Measurements from ENCODE around the gene MELTF. TPM values are rescaled to one million over a fixed set of nuclear protein-coding genes. Genes with fewer than 3 reads are reported as not detected.

MELTF gene
- polyA plus RNA-seq, 1 donor, result 2.6 TPM

GRCh38 chr3:197010556-197011351, 18.9 kb downstream of the MELTF start:
- DNase-seq, result no peak

DNA sequence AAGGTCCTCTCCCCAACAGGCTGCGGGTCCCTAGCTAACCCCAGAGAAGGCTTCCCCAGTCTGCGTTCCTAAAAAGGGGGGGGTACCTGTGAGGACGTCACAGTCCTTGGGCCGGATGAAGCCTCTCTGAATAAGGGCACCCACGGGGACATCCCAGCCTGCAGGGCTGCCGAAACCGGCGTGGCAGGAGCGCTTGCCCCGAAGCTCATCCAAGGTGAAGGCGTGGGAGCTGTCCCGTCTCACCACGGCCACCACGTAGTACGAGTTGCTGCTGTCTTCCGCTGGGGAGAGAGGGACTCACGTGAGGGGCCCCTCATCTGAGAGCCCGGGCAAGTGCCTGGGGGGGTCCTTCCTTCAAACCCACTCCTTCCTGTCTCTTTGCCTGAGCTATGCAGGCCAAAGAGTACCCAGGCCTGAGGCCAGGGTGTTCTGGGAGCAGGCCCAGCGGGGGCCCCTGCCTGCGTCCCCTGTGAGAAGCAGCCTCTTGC, 20.0 kb downstream of the MELTF start:
- no peak for DNase-seq

GRCh38 chr3:197008436-197009209, 21.0 kb downstream of the MELTF start:
- no peak for DNase-seq

GRCh38 chr3:197007953-197008352, 21.7 kb downstream of the MELTF start:
- DNase-seq, result no peak

- no peak for DNase-seq
Observed at GRCh38 chr3:197007296-197007940, 22.2 kb downstream of the MELTF start.

DNA sequence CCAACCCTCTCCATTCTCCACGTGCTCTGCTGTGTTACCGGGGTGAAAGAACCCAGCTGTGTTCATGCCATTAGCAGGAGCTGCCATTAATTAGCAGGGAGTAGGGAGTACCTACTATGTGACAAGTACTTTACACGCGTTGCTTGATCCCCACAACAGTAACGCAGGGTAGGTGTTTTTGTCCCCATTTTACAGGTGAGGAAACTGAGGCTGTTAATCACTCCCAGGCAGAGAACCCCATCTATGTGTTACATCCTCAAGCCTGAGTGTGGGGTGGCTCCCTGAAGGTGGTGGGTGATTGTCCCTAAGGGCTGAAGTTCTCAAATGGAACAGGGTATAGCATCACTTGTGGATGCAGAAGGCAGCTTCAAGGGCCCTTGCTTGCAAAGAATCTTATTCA, 22.8 kb downstream of the MELTF start:
- DNase-seq, result no peak

DNA sequence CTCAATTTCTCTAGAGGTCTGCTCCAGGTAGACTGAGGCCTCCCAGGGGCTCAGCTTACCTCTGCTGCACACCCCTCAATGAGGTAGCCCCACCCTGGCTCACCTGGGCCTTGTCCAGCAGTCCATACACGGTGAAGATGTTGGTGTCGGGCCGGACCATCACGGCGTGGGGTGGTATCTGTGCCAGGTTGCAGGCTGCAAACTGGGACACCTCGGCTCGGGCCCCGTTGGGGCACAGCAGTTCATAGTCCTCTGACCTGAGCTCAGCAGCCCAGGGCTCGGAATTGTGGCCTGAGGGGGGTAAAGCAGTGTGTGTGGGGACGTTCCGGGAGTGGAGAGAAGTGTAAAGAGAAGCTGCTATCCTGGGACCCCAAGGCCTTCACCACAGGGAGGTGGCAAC, 23.2 kb downstream of the MELTF start:
- no peak for DNase-seq

- DNase-seq, result no peak
Observed at GRCh38 chr3:197003461-197004385, 25.9 kb downstream of the MELTF start.

GRCh38 chr3:197002701-197003454, 26.7 kb downstream of the MELTF start:
- peak; percentile 75 for DNase-seq

DNA sequence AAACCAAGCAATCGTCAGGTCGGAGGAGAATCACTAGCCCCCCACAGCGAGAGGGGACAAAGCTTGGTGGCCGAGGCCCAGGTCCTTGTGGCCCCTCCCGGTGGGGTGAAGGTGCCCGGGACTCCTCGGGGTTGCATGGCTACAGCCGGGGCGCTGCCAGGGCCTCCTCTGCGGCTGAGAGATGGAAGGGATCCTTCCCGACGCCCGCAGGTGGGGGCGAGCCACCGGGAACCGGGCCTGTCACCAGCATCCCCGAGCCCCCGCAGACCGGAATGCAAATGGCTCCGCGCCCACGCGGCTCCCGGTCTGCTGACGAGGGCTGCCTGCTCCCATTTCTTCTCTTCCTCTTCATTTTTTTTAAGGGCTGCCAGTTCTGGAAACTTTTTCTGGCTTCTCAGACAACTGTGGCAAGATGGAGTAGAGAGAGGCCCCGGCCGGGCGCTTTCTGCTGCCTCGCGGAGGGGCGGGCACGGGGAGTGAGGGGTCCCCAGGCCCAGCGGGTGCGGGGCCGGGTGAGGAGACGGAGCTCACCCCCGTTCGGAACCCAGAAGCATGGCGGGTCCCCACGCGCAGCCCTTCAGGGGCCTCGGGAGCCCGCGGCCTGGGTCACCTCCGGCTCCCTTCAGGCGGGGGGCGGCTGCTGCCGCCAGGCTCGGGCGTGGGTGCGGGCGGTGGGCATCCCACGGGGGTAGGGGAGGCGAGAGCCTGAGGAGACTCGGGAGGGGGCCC, 27.5 kb downstream of the MELTF start:
- DNase-seq, result no peak

- DNase-seq, result no peak
Observed at GRCh38 chr3:197001106-197001971, 28.3 kb downstream of the MELTF start.

DNA sequence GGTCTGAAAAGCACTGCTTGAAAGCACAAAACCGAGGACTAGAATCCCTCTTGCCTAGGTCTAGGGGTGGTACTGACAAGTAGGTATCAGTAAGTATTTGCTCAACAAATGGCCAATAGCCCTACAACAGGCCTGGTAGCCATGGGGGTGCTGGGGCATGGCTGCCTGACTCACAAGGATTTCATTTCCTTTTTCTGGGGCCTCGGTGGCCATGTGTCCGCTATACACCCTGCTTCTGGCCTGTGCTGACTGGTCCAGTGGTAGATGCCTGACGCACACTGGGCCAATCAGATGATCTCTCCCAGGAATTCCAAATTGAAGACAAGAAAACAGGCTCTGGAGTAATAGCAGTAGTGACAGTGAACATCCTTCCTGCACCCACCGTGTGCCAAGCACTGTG, 29.4 kb downstream of the MELTF start:
- no peak for DNase-seq

GRCh38 chr3:196998966-196999760, 30.5 kb downstream of the MELTF start:
- no peak for DNase-seq

DNA sequence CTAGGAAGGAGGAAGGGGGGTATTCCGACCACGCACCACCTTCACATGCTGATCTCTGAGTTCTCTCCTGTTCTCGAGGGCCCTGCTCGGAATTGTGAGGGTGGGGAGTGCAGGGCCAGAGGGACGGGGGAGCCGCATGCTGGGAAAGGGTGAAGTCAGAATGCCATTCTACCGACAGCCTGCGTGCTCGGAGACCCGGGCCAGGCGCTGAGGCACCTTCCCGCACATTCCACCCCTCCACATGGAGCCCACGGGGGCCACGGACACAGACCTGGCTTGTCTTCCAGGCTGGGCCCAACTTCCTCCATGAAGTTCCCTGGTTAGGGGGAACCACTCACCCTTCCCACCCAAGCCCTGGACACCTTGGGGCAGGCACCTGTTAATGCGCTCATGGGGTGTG, 32.3 kb downstream of the MELTF start:
- DNase-seq, result no peak

- no peak for DNase-seq
Observed at GRCh38 chr3:196996454-196997265, 33.0 kb downstream of the MELTF start.

DNA sequence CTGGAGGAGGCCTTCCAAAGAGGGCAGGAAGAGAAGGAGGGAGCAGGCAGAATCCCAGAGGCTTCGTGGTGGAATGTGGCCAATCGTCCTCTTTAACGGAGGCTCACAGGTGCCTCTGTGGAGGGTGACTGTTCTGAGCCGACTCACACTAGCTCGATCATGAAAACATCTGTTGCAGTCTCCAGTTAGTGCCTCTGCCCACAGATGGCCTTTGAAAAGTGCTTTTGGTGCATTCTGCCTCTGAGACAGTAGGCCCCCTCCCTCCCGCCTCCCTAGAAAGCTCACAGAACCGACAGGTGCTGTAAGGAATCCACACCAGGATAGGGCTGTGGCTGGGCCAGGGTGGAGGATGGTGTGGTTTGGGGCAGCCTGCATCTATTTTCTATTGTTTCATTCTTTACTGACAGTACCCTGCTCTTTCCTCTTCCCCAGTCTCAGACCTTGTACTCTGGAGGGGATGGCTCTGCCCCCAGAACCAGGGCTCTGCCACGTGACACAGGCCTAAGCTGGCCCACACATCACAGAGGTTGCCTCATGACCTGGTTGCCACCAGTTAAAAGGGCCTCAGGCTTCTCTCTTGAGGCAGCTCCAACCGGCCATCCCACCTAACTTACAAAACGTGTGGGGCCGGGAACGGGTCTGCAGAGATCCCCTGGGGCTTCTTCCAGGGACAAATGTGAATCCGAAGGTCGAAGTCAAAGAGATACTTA, 33.8 kb downstream of the MELTF start:
- DNase-seq, result no peak

DNA sequence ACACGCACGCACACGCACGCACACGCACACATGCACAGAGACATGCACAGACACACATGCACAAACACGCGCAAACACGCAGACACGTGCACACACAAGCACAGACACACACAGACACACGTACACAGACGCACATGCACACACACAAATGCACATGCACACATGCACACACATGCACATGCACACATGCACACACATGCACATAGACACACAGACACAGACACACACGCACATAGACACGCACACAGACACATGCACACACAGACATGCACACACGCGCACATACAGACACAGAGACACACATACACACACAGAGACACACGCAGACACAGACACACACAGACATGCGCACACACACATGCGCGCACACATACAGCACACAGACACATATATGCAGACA, 34.6 kb downstream of the MELTF start:
- DNase-seq, result no peak

Data from left kidney (tissue), 2 donors.